MM.1S (cell line): Measurements from ENCODE around the gene POLN.

ENCODE experiments used
- EZH2 ChIP-seq: fragments of 300-600 bp; sonication (generic); optimal IDR thresholded peaks from 2 replicates; pipeline ENCODE3; 2017; ENCODE audit warnings: low read depth, mild to moderate bottlenecking, antibody characterized with exemption, low read length, mixed read lengths
- TF ChIP-seq, protein P1 (sequence below): fragments of 300-600 bp; sonication (generic); IDR thresholded peaks from 2 replicates; pipeline ENCODE4 v1.5.1; 2016; ENCODE audit warnings: antibody characterized with exemption, low read length, mixed read lengths

DNA sequence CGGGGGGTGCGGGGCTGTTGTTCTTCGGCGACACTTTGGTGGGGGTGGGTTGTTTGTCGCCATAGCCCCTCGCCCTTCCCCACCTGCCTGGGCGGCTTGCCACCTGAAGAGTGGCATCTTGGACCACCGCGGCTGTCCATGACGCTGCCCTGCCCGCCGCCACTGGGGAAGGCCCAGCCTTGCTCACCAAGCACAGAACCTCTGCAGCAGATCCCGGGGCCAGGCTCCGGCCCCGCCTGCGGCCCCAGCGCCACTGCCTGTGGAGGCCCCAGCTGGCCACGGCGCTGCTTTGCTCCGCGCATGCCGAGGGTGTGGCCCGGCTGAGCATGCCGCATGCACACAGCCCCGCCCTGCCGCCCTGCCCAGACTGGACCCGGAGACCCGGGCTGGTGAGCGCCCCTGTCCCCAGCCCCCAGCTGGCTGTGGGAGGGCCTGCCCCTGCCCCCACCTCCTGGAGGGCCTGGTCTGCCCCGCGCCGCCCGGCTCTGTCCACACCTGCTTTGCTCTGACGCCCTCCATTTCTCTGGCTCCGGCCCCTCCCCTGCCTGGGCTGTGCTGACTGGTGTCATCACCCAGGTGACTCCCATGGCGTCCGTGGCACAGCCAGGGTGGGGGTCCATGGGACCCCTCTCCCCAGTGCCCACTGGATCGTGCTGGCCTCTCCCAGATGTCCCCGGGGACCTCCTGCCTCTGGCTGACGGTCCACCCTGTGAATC is 177.5 kb downstream of the POLN start:
- TF ChIP-seq, protein P1, sequence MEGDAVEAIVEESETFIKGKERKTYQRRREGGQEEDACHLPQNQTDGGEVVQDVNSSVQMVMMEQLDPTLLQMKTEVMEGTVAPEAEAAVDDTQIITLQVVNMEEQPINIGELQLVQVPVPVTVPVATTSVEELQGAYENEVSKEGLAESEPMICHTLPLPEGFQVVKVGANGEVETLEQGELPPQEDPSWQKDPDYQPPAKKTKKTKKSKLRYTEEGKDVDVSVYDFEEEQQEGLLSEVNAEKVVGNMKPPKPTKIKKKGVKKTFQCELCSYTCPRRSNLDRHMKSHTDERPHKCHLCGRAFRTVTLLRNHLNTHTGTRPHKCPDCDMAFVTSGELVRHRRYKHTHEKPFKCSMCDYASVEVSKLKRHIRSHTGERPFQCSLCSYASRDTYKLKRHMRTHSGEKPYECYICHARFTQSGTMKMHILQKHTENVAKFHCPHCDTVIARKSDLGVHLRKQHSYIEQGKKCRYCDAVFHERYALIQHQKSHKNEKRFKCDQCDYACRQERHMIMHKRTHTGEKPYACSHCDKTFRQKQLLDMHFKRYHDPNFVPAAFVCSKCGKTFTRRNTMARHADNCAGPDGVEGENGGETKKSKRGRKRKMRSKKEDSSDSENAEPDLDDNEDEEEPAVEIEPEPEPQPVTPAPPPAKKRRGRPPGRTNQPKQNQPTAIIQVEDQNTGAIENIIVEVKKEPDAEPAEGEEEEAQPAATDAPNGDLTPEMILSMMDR: no peak
- TF ChIP-seq EZH2: no peak
